NCI-H1436 treated with DMSO at 0.1 percent for 48 hours (cell line): ENCODE measurements around the gene NNAT.
"Not testable (repeated sequence)": the region's sequence is repeated elsewhere in the genome, so short reads cannot be mapped to it uniquely, and the experiment has no call there.

Source experiments
- DNase-seq: peaks from one replicate; lab custom pipeline; 2025; lab: John Stamatoyannopoulos, UW

NNAT gene

GRCh38 chr20:37541326-37541725 is 20.3 kb downstream of the NNAT start:
- DNase-seq: no peak

- no peak for DNase-seq
Measured at GRCh38 chr20:37542281-37542680, 21.2 kb downstream of the NNAT start.

GRCh38 chr20:37543828-37544227 is 22.8 kb downstream of the NNAT start:
- no peak for DNase-seq

- DNase-seq: no peak
Measured at GRCh38 chr20:37544386-37544785, 23.3 kb downstream of the NNAT start.

- DNase-seq: no peak
Measured at GRCh38 chr20:37545516-37545915, 24.5 kb downstream of the NNAT start.

- DNase-seq: no peak
Measured at GRCh38 chr20:37547912-37548311, 26.9 kb downstream of the NNAT start.

DNA sequence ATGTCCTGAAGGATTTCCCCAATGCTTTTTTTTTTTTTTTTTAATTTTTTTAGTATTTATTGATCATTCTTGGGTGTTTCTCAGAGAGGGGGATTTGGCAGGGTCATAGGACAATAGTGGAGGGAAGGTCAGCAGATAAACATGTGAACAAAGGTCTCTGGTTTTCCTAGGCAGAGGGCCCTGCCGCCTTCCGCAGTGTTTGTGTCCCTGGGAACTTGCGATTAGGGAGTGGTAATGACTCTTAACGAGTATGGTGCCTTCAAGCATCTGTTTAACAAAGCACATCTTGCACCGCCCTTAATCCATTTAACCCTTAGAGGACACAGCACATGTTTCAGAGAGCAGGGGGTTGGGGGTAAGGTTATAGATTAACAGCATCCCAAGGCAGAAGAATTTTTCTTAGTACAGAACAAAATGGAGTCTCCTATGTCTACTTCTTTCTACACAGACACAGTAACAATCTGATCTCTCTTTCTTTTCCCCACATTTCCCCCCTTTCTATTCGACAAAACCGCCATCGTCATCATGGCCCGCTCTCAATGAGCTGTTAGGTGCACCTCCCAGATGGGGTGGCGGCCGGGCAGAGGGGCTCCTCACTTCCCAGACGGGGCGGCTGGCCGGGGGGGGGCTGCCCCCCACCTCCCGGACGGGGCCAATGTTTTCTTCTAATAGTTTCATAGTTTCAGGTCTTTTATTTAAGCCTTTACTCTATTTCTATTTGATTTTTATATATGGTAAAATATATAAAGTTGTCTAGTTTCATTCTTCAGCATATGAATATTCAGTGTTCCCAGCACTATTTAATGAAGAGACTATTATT is 29.3 kb downstream of the NNAT start:
- DNase-seq: not testable (repeated sequence)

GRCh38 chr20:37551660-37552059 is 30.6 kb downstream of the NNAT start:
- not testable (repeated sequence) for DNase-seq

DNA sequence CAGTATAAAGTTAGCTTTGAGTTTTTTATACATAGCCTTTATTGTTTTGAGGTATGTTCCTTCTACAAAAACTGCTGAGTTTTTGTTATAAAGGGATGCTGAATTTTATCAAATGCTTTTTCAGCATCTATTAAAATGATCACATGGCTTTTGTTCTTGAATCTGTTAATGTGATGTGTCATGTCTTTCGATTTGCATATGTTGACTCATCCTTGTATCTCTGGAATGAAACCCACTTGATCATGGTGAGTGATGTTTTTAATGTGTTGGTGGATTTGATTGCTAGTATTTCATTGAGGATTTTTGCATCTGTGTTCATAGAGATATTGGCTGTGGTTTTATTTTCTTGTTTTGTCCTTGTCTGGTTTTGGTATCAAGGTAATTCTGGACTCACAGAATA is 31.4 kb downstream of the NNAT start:
- DNase-seq: no peak

GRCh38 chr20:37554721-37555298 is 33.8 kb downstream of the NNAT start:
- DNase-seq: not testable (repeated sequence)

- DNase-seq: no peak
Measured at GRCh38 chr20:37556538-37556937, 35.5 kb downstream of the NNAT start.

DNA sequence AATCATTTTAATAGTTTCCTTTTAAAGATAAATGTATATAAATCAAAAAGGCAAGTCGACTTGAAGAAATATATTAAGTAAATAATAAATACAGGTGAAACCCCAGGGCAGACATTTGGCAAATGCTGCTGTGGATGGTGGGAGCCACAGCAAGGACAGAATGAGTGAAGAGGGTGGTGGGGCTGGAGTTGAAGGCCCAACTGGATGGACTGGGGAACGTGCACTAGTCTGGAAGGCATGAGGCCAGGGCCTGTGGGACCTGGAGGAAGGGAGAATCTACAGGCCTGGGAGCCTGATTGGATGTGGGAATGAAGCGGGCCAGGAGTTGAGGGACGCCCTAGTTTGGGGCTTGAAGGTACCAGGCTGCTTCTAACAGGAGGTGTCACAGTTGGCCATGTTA is 37.3 kb downstream of the NNAT start:
- DNase-seq: no peak

DNA sequence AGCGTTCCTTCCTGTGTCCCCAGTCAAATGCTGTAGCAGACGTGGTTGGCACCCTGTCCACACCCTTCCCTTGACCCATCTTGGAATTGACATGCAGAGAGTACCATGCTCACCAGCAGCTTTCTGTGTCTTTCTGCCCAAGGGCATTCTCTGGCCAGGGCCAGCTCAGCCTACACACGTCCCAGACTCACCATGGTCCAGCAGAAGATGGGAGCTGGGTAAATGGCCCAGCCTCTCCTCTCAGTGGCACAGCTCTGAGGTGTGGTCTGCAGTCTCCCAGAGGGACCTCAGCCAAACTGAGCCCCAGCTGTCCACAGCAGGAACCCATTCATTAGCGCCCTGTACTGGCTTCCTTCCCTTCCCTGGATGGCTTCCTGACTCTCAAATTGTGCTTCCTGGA is 37.7 kb downstream of the NNAT start:
- DNase-seq: no peak

- no peak for DNase-seq
Measured at GRCh38 chr20:37559312-37560027, 38.4 kb downstream of the NNAT start.

GRCh38 chr20:37560629-37561028 is 39.6 kb downstream of the NNAT start:
- DNase-seq: no peak

- DNase-seq: no peak
Measured at GRCh38 chr20:37562695-37563480, 41.8 kb downstream of the NNAT start.

- DNase-seq: no peak
Measured at GRCh38 chr20:37564016-37564387, 43.0 kb downstream of the NNAT start.

- no peak for DNase-seq
Measured at GRCh38 chr20:37564388-37565133, 43.5 kb downstream of the NNAT start.

DNA sequence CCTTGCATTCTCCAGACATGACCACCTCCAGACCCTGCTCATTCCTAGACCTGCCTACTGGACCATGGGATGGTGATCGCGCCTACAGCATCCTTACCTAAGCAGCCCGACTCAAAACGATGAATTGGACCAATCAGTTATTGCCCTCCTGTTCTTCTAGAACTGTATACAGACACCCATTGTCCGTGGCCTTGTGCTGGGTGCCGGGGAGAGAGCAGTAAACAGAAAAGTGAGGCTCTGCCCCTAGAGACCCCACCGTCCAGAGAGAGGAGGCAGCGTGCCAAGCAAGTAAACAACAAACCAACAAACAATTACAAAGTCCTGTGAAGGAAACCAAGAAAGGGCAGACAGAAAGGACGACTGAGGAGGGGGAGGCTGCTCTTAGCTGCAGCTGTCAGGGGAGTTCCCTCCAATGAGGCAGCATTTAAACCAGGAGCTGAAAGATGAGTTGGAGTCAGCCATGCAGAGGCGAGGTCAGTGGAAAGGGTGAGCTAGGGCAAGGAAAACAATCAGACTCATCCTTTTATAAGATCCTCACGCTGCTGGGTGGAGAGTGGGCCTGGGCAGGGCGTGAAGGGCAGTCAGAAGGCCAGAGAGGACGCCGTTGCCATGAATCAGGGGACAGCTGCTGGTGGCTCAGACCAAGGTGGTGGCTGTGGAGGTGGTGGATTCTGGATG is 44.2 kb downstream of the NNAT start:
- DNase-seq: no peak

- DNase-seq: no peak
Measured at GRCh38 chr20:37566590-37567330, 45.7 kb downstream of the NNAT start.
